Stomach (tissue), 4 donors: Measurements from ENCODE around the gene PRLR.
"Not testable (repeated sequence)": the region's sequence is repeated elsewhere in the genome, so short reads cannot be mapped to it uniquely, and the experiment has no call there.

ENCODE experiments used
- POLR2A ChIP-seq, 4 donors: fragments of 450-650 bp; IDR thresholded peaks; one replicate each; pipeline ENCODE4 v1.6.1; 2016; ENCODE audit warnings: antibody characterized with exemption in 4 of 4, control low read depth in 2 of 4, mild to moderate bottlenecking in 1 of 4, moderate library complexity in 1 of 4
- TF ChIP-seq, protein P1 (sequence below), 7 experiments: fragments of 450-650 bp in 4 of 7; fragments of 200-600 bp in 3 of 7; sonication (generic) in 3 of 7; IDR thresholded peaks; one replicate each; pipeline ENCODE4 v1.5.1; 2016 to 2019; ENCODE audit warnings: antibody characterized with exemption in 7 of 7, control low read depth in 2 of 7, mild to moderate bottlenecking in 1 of 7

DNA sequence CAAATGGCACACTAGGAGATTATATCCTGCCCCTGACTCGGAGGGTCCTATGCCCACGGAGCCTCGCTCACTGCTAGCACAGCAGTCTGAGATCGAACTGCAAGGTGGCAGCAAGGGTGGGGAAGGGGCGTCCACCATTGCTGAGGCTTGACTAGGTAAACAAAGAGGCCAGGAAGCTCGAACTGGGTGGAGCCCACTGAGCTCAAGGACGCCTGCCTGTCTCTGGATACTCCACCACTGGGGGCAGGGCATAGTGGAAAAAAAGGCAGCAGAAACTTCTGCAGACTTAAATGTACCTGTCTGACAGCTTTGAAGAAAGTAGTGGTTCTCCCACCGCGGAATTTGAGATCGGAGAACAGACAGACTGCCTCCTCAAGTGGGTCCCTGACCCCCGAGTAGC lies 125.7 kb downstream of the PRLR start:
- TF ChIP-seq, protein P1, sequence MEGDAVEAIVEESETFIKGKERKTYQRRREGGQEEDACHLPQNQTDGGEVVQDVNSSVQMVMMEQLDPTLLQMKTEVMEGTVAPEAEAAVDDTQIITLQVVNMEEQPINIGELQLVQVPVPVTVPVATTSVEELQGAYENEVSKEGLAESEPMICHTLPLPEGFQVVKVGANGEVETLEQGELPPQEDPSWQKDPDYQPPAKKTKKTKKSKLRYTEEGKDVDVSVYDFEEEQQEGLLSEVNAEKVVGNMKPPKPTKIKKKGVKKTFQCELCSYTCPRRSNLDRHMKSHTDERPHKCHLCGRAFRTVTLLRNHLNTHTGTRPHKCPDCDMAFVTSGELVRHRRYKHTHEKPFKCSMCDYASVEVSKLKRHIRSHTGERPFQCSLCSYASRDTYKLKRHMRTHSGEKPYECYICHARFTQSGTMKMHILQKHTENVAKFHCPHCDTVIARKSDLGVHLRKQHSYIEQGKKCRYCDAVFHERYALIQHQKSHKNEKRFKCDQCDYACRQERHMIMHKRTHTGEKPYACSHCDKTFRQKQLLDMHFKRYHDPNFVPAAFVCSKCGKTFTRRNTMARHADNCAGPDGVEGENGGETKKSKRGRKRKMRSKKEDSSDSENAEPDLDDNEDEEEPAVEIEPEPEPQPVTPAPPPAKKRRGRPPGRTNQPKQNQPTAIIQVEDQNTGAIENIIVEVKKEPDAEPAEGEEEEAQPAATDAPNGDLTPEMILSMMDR (IDR thresholded peaks at IDR 0.05) = not testable (repeated sequence)
- TF ChIP-seq POLR2A (IDR thresholded peaks at IDR 0.05) = not testable (repeated sequence)
